Measurements from ENCODE around the gene GDPD5. TPM values are rescaled to one million over a fixed set of nuclear protein-coding genes. Genes with fewer than 3 reads are reported as not detected.

Gene GDPD5
- total and polyA plus RNA-seq, 9 of the 15 experiments (the other 6 are each of a cell fraction or from before 2014, with no cell fraction given), result 0.32 to 27.3 (median 8.0) TPM

GRCh38 chr11:75491465-75491864 is 34.3 kb downstream of the GDPD5 start:
- Histone ChIP-seq H3K27me3 (ENCODE audit: control insufficient read depth in 2 of 2, insufficient read depth in 2 of 2, low read length in 2 of 2) (no peaks in the 10 kb centered on the region), H2AFZ (ENCODE audit: low read depth, low read length) (no peak overlapping the region), H3K9me1 (ENCODE audit: control insufficient read depth, insufficient read depth, low read length) (no peaks in the 10 kb centered on the region), H3K9ac (ENCODE audit: insufficient read depth in 1 of 2, low read depth in 2 of 2, low read length in 2 of 2) (no peak overlapping the region), H4K20me1 (replicated peaks; ENCODE audit: control insufficient read depth, insufficient read depth, low read length) (no peaks in the 10 kb centered on the region), H3K27ac (ENCODE audit: extremely low read depth, low read depth, low read length) (no peak overlapping the region), H3K9me3 (replicated peaks; ENCODE audit: control insufficient read depth, insufficient read depth, low read depth, low read length) (no peaks in the 10 kb centered on the region), H3K4me1 (replicated peaks in 1 of 2; ENCODE audit: control insufficient read depth in 2 of 2, insufficient read depth in 2 of 2, low read length in 2 of 2) (peaks cover 8 to 15% of the 10 kb centered on the region in 2 experiments; a peak in 4 of 5 replicates), H3K36me3 (ENCODE audit: control insufficient read depth, insufficient read depth, low read length) (no peaks in the 10 kb centered on the region), H3K4me3 (no peak overlapping the region), H3K79me2 (ENCODE audit: control insufficient read depth, insufficient read depth, low read length) (no peaks in the 10 kb centered on the region), H3K4me2 (ENCODE audit: insufficient read depth, low read length) (no peak overlapping the region)
- FAIRE-seq (no peak), ATAC-seq (no peak), DNase-seq (ENCODE audit: extremely low read depth in 1 of 4, low spot score in 3 of 4) (no peak)
- POLR2A ChIA-PET, result no interaction called here
- in situ Hi-C loops (cut with MboI), result no loop called here
- CTCF ChIA-PET (ENCODE audit: low intra/inter-chr PET ratio), result no interaction called here
- 62% methylated on average over 2 of the region's 2 CpGs for WGBS (ENCODE audit: insufficient coverage, low coverage, missing lambda C conversion rate)
- BruUV-seq (replicated peaks), result no TSS peak
- intact Hi-C loops (cut with micrococcal nuclease), result no loop called here
- peak in 1 of 2 experiments; percentile 35; a peak in 1 of 4 replicates for TF ChIP-seq KDM1A (IDR thresholded peaks at IDR 0.05)
- TF ChIP-seq BCOR (IDR thresholded peaks at IDR 0.05), result peak; percentile 77
- TF ChIP-seq RBM25 (IDR thresholded peaks at IDR 0.05; ENCODE audit: low read depth, low read length, severe bottlenecking), result peak; percentile 90
- TF ChIP-seq TAF15 (IDR thresholded peaks at IDR 0.05; ENCODE audit: low read depth, low read length), result no peak
- no peak for TF ChIP-seq PHB2 (IDR thresholded peaks at IDR 0.05; ENCODE audit: low read depth)
- TF ChIP-seq ZFP36 (IDR thresholded peaks at IDR 0.05; ENCODE audit: low read depth, low read length, partially characterized antibody), result peak; percentile 66
